NCI-H345 (cell line): ENCODE data around the gene CCDC74A.
"Not testable (repeated sequence)": the region's sequence is repeated elsewhere in the genome, so short reads cannot be mapped to it uniquely, and the experiment has no call there.

ENCODE experiments used
- DNase-seq: peaks from one replicate; lab custom pipeline; 2025; lab: John Stamatoyannopoulos, UW

The CCDC74A gene

GRCh38 chr2:131529864-131530445 lies 2.3 kb downstream of the CCDC74A start:
- not testable (repeated sequence) for DNase-seq

DNA sequence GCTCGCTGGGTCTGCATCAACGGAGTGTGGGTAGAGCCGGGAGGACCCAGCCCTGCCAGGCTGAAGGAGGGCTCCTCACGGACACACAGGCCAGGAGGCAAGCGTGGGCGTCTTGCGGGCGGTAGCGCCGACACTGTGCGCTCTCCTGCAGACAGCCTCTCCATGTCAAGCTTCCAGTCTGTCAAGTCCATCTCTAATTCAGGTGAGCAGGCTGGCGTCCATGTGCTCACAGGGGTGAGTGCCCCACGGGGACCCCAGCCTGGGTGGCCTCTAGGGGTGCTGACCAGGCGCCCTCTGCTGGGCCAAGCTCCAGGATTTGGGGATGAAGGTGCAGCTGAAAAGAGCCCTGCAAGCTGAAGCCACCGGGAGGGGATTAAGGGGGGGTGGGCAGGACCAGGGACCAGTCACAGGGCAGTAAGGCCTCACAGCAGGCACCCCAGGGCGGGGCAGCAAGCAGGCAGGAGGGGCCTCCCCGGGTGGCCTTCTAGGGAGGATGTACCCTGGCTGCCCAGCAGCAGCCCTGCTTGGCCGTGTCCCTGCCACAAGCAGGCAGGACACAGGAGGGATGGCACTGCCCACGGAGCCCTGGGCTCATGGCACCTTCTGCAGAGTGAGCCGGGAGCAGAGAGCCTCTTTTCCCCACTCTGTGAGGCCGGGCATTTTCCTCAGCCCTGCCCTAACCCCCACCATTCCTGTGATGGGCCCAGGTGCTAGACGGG lies 3.1 kb downstream of the CCDC74A start:
- not testable (repeated sequence) for DNase-seq

DNA sequence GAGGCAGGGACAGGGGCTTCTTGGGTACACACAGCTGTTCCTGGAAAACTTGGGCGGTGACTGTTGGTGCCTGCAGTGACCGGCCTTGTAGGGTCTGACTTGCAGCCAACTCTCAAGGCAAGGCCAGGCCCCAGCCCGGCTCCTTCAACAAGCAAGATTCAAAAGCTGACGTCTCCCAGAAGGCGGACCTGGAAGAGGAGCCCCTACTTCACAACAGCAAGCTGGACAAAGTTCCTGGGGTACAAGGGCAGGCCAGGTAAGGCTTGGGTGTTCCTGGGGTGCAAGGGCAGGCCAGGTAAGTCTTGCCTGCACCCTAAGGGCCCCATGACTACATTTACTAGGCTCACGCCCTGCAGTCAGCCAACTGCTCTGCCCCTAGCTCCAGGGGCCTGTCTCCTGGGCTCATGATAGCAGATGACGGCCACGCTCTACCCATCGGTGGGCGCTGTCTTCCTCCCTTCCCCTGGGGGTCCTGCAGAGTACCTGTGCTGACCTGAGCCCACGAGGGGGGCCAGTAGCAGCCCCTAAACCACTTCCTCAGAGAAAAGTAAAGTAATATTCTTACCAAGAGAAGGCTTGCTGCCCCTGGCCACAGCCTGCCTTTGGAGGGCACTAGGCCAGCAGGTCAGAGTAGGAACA lies 4.0 kb downstream of the CCDC74A start:
- not testable (repeated sequence) for DNase-seq

DNA sequence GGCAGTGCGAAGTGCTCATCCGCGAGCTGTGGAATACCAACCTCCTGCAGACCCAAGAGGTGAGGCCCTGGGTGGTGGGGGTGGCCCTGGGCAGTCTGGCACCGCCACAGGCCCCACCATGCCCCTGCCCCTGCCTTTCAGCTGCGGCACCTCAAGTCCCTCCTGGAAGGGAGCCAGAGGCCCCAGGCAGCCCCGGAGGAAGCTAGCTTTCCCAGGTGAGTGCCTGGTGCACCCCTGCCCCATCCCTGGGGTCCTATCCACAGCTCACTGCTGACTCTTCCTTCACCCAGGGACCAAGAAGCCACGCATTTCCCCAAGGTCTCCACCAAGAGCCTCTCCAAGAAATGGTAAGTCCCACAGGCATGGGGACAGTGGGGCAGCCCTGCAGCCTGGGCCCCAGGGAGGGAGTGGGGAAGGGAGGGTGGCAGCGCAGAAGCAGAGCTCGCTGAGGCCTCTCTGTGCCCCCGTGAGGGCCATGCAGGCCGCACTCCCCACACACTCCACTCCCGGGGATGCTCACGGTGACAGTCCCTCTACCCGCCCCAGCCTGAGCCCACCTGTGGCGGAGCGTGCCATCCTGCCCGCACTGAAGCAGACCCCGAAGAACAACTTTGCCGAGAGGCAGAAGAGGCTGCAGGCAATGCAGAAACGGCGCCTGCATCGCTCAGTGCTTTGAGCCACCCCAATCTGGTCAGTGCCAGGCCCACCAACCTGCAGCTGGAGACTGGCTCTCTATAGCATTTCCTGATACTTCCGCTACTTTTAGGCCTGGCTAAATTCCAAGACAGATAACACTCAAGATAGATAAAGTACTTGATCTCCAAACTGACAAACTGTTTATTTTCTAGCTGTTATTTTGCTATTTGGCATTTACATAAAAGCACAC lies 5.3 kb downstream of the CCDC74A start:
- DNase-seq, result peak; percentile 15

GRCh38 chr2:131533609-131534316 lies 6.1 kb downstream of the CCDC74A start:
- DNase-seq, result peak; percentile 26

DNA sequence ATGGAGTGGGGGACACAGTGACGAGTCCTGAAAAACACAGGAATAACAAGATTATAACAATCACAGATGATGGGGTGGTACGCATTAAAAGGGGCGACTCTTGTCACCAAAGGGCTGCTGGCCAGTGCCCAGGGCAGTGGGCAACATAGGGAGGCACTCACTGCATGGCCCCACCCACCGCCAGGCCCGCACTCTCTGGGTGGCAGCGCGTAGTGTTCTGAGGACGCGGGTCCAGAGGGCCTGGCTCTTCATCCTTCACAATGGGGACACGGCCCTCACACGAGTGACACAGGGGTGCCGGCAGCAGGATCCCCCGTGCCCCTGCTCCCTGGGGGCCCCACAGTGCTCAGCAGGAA lies 6.6 kb downstream of the CCDC74A start:
- not testable (repeated sequence) for DNase-seq

DNA sequence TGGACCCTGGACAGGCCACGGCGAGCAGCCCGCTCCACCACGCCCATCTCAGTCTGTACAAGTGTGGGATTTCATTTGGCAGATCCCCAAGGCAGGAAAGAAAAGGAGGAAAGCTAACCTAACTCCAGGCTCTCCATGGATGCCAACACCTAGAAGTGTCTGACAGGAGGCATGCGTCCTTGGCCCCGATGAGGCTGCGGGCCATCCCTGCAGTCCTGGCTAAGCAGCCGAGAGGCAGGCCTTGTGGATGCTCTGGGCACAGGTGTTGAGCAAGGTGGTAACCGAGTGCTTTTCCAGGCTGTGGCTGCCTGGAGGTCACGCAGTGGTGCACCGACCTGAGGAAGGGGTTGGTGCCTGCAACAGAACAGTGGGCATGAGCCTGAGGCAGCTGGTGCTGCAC lies 7.3 kb downstream of the CCDC74A start:
- DNase-seq, result not testable (repeated sequence)

DNA sequence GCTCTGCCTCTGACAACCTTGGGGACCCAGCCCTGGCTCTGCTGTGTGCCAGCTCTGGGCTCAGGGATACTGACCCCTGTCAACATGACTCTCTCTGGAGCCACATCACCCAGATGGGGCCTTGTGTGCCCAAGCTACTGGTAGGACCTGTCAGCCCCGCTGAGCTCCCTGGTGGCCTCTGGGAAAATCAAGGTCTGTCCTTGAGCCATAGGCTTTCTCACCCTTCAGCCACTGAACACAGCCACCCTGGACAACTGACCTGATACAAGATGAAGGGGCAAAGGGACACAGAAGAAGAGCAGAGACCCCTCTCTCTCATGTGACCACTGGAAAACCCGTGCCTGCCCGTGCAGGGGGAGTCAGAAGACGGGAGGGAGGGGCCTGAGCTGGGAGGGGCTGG lies 7.8 kb downstream of the CCDC74A start:
- no peak for DNase-seq

GRCh38 chr2:131535951-131536826 lies 8.5 kb downstream of the CCDC74A start:
- not testable (repeated sequence) for DNase-seq

DNA sequence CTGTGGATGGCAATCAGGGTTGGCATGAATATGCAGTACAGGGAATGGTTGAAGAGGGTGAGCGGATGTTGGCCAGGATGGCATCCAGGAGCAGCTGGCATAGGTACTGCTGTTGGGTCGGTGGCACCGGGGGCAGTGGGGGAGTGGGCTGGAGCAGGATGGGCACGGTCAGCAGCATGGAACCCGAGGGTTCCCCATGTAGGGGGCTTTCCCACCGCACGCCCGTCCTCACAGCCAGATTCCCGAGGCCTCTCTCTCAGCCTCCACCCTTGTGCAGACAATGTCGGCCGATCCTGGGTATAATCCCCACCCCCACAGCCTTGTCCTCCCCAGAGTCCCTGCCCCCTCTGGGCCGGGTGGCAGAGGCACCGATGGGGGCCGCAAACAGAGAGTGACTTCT lies 9.2 kb downstream of the CCDC74A start:
- not testable (repeated sequence) for DNase-seq

- DNase-seq, result not testable (repeated sequence)
Measured at GRCh38 chr2:131538856-131539255, 11.2 kb downstream of the CCDC74A start.

- DNase-seq, result no peak
Measured at GRCh38 chr2:131542438-131543384, 15.0 kb downstream of the CCDC74A start.

GRCh38 chr2:131543385-131543891 lies 15.8 kb downstream of the CCDC74A start:
- no peak for DNase-seq

- not testable (repeated sequence) for DNase-seq
Measured at GRCh38 chr2:131544006-131544812, 16.5 kb downstream of the CCDC74A start.

- not testable (repeated sequence) for DNase-seq
Measured at GRCh38 chr2:131544813-131545165, 17.1 kb downstream of the CCDC74A start.

DNA sequence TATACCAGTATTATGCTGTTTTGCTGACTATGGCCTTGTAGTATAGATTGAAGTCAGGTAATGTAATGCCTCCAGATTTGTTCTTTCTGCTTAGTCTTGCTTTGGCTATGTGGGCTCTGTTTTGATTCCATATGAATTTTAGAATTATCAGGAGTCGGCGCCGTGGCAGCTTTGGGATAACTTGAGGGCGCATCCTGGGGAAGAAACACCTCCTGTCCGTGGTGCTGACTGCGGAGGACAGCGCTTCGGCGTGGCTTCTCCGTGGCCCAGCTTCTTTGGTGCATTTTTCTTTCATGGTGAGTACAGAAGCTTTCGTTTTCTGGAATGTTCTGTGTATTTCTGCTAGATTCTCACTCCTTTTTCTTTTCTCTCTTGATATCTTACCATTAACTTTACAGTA lies 25.2 kb downstream of the CCDC74A start:
- no peak for DNase-seq

- DNase-seq, result no peak
Measured at GRCh38 chr2:131556998-131557397, 29.3 kb downstream of the CCDC74A start.

- DNase-seq, result no peak
Measured at GRCh38 chr2:131557558-131558321, 30.1 kb downstream of the CCDC74A start.
